GM12892 (cell line): ENCODE results near the gene TNNC2.

Experiments used
- POLR2A ChIP-seq: IDR thresholded peaks from 2 replicates; pipeline ENCODE4 v1.6.1; 2011; ENCODE audit warnings: low read depth, low read length, control low read depth
- TAF1 ChIP-seq: IDR thresholded peaks from 2 replicates; pipeline ENCODE4 v1.6.1; 2011; ENCODE audit warnings: low read depth, mild to moderate bottlenecking, control low read depth, low read length, borderline replicate concordance

DNA sequence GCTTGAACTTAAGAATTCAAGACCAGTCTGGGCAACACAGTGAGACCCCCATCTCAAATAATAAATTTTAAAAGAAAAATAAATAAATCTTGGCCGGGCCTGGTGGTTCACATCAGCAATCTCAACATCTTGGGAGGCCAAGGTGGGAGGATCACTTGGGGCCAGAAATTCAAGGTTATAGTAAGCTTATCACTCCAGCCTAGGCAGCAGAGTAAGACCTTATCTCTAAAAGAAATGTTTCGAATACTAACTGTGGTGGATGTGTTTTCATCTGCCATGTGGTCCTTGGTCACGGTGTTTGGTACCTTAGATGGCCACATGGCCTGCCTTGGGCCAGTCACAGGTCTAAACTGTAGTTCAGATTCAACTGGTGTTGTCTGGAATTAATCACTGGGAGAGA, 8.9 kb downstream of the TNNC2 start:
- TF ChIP-seq POLR2A (no peak), TAF1 (no peak)
